Esophagus squamous epithelium (tissue), 4 donors: ENCODE data around the gene PKP4.
"Not testable (repeated sequence)": the region's sequence is repeated elsewhere in the genome, so short reads cannot be mapped to it uniquely, and the experiment has no call there.

Experiments
- POLR2A ChIP-seq, 4 donors: fragments of 450-650 bp; IDR thresholded peaks; one replicate each; pipeline ENCODE4 v1.6.1; 2017; ENCODE audit warnings: antibody characterized with exemption in 4 of 4, mild to moderate bottlenecking in 4 of 4, moderate library complexity in 3 of 4
- TF ChIP-seq, protein P1 (sequence below), 6 experiments: fragments of 450-650 bp in 4 of 6; fragments of 200-600 bp in 2 of 6; sonication (generic) in 2 of 6; IDR thresholded peaks; one replicate each; pipeline ENCODE4 v1.5.1; 2016 to 2019; ENCODE audit warnings: antibody characterized with exemption in 6 of 6, mild to moderate bottlenecking in 4 of 6, moderate library complexity in 4 of 6

DNA sequence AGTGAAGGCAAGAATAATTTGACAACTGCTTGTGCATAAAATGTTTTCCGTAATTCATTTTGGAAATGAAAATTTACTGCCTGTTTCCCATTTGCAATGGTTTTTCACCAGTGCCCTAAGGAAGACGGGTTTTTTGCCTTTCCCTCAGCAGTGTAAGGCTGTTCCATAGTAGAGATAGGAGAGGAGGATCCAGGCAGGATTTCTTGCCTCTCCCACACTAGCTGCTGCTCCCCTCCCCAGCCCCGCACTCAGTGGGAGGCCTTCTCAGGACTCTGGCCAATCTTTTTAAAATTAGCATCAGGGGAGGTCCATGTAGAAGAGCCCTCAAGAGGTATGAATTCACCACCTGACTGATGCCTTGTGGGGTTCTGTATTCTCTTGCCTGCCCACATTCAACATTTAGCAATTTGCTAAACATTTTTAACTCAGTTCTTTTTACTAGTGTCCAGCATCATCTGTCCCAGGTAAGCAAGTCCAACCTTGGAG is 17.8 kb downstream of the PKP4 start:
- TF ChIP-seq, protein P1, sequence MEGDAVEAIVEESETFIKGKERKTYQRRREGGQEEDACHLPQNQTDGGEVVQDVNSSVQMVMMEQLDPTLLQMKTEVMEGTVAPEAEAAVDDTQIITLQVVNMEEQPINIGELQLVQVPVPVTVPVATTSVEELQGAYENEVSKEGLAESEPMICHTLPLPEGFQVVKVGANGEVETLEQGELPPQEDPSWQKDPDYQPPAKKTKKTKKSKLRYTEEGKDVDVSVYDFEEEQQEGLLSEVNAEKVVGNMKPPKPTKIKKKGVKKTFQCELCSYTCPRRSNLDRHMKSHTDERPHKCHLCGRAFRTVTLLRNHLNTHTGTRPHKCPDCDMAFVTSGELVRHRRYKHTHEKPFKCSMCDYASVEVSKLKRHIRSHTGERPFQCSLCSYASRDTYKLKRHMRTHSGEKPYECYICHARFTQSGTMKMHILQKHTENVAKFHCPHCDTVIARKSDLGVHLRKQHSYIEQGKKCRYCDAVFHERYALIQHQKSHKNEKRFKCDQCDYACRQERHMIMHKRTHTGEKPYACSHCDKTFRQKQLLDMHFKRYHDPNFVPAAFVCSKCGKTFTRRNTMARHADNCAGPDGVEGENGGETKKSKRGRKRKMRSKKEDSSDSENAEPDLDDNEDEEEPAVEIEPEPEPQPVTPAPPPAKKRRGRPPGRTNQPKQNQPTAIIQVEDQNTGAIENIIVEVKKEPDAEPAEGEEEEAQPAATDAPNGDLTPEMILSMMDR (IDR thresholded peaks at IDR 0.05) = not testable (repeated sequence)
- not testable (repeated sequence) for TF ChIP-seq POLR2A (IDR thresholded peaks at IDR 0.05)
